Heart left ventricle (tissue), 16 donors: ENCODE measurements around the gene TMEM123. TPM values are rescaled to one million over a fixed set of nuclear protein-coding genes. Genes with fewer than 3 reads are reported as not detected.

Experiments
- ATAC-seq, 4 donors: fragments of 200-7000 bp; cut with Tn5 transposase; one replicate each; pipeline ENCODE4 v1.9.1; 2020 to 2022; ENCODE audit warnings: moderate library complexity in 4 of 4, mild to moderate bottlenecking in 3 of 4, moderate number of reproducible peaks in 1 of 4
- DNase-seq, 5 donors: peaks; one replicate each; pipeline ENCODE4 v3.0.0-alpha.2; 2020
- H3K27ac ChIP-seq, 12 donors: fragments of 200-600 bp; sonication (generic) in 4 of 12; one replicate each; pipeline versions ENCODE4 v1.5.0 to v1.8.0; 2016 to 2022; ENCODE audit warnings: mild to moderate bottlenecking in 2 of 12
- H3K27me3 ChIP-seq, 9 donors: fragments of 200-600 bp; sonication (generic) in 2 of 9; one replicate each; pipeline versions ENCODE4 v1.5.1 to v1.8.0; 2016 to 2022; ENCODE audit warnings: mild to moderate bottlenecking in 3 of 9
- H3K36me3 ChIP-seq, 9 donors: fragments of 200-600 bp; sonication (generic) in 2 of 9; one replicate each; pipeline versions ENCODE4 v1.5.0 to v1.8.0; 2018 to 2022; ENCODE audit warnings: mild to moderate bottlenecking in 2 of 9
- H3K4me1 ChIP-seq, 12 donors: fragments of 200-600 bp; sonication (generic) in 4 of 12; one replicate each; pipeline versions ENCODE4 v1.5.0 to v1.8.0; 2016 to 2022; ENCODE audit warnings: mild to moderate bottlenecking in 3 of 12
- H3K4me3 ChIP-seq, 12 donors: fragments of 200-600 bp; sonication (generic) in 4 of 12; one replicate each; pipeline versions ENCODE4 v1.5.0 to v1.8.0; 2017 to 2022; ENCODE audit warnings: mild to moderate bottlenecking in 9 of 12, moderate library complexity in 4 of 12
- H3K9me3 ChIP-seq, 12 donors: fragments of 200-600 bp; sonication (generic) in 4 of 12; one replicate each; pipeline versions ENCODE4 v1.5.0 to v1.8.0; 2016 to 2022; ENCODE audit warnings: mild to moderate bottlenecking in 1 of 12
- POLR2A ChIP-seq, 2 donors: fragments of 450-650 bp; IDR thresholded peaks; one replicate each; pipeline ENCODE4 v1.6.1; 2017; ENCODE audit warnings: antibody characterized with exemption in 2 of 2, mild to moderate bottlenecking in 2 of 2, moderate library complexity in 2 of 2
- WGBS, 4 donors: extraction: QIAGEN DNeasy Blood & Tissue Kit in 2 of 4; methylation state at CpG; one replicate each; pipeline versions ENCODE4 v1.1.5 to v1.1.7; 2013 to 2018; 5-methylcytosine and 5-hydroxymethylcytosine counted together
- intact Hi-C, 10 donors: fragments of 100-400 bp; cut with DNase I; formaldehyde crosslinking; loops; one replicate each; pipeline versions ENCODE4 v1.11.1 to v1.14.2; 2022
- polyA plus RNA-seq, 2 donors: library from polyadenylated mRNA; stranded (reverse); fragments of 200-250 nt; gene quantifications; one replicate each; pipeline ENCODE4 v1.2.3, GENCODE V29; 2013
- total RNA-seq, 9 donors: library from RNA; depleted of rRNA in 2 of 9; stranded (reverse); fragments of >200 nt in 2 of 9; fragmentation: NEBNext Ultra II Directional in 3 of 9; extraction: Animal tissue kit (Norgen Biotek cat#: 25700) in 3 of 9; gene quantifications; one replicate each; pipeline versions ENCODE4 v1.1.0 to v1.2.4, GENCODE V29; 2016 to 2023
- TF ChIP-seq, protein P1 (sequence below), 12 donors: fragments of 200-600 bp; sonication (generic) in 4 of 12; IDR thresholded peaks; one replicate each; pipeline versions ENCODE4 v1.5.0 to v1.8.0; 2018 to 2022; ENCODE audit warnings: antibody characterized with exemption in 12 of 12, mild to moderate bottlenecking in 5 of 12
- donor health status: ischemic (EF 13 %, LVEDD 7.1; RV severe dilation, severe dysfunction).
- donor health status: healthy with polysubstance abuse.
- donor health status: DM: no; HTN: yes; CAD: no.
- donor health status: DM: no; HTN: no; CAD: no.
- donor health status: ischemic (EF 25% LVEDD 6.9; RV normal size, moderate dysfunction).
- donor health status: ischemic (EF 25% LVEDD 5.7; RV mildly dilated, moderate dysfunction).
- donor health status: healthy.
- donor health status: DM: yes; HTN: yes; CAD: no.
- donor health status: ischemic (EF 35%, LVEDD 5.7; RV mildly dilated, moderate dysfunction).
- donor health status: nonischemic (EF 11% LVEDD 7.7; RV severe dilation, severe dysfunction).
- donor health status: DM: yes; HTN: yes; CAD: no.
- donor health status: PGD.
- donor health status: ischemic (EF 29% LVEDD 5.4; RV normal size, mild dysfunction).
- donor health status: nonischemic (EF 23%, LVEDD 6.1; RV moderate dilation, normal function).

TMEM123 gene
- total and polyA plus RNA-seq, 11 donors = 25.0 to 116 (median 75.6) TPM

GRCh38 chr11:102393272-102393730, 59.3 kb downstream of the TMEM123 start:
- Histone ChIP-seq H3K4me3 (no peak overlapping the region), H3K4me1 (peaks cover 0 to 11% (median 1%) of the 10 kb centered on the region in 12 donors), H3K9me3 (peaks cover 0 to 5% (median 0%) of the 10 kb centered on the region in 12 donors), H3K27ac (no peak overlapping the region), H3K27me3 (no peaks in the 10 kb centered on the region), H3K36me3 (peaks cover 0 to 89% (median 67%) of the 10 kb centered on the region in 9 donors)
- TF ChIP-seq, protein P1, sequence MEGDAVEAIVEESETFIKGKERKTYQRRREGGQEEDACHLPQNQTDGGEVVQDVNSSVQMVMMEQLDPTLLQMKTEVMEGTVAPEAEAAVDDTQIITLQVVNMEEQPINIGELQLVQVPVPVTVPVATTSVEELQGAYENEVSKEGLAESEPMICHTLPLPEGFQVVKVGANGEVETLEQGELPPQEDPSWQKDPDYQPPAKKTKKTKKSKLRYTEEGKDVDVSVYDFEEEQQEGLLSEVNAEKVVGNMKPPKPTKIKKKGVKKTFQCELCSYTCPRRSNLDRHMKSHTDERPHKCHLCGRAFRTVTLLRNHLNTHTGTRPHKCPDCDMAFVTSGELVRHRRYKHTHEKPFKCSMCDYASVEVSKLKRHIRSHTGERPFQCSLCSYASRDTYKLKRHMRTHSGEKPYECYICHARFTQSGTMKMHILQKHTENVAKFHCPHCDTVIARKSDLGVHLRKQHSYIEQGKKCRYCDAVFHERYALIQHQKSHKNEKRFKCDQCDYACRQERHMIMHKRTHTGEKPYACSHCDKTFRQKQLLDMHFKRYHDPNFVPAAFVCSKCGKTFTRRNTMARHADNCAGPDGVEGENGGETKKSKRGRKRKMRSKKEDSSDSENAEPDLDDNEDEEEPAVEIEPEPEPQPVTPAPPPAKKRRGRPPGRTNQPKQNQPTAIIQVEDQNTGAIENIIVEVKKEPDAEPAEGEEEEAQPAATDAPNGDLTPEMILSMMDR (IDR thresholded peaks at IDR 0.05) = no peak
- no peak for TF ChIP-seq POLR2A (IDR thresholded peaks at IDR 0.05)
- intact Hi-C loops = loop anchor here in 7 of 10 donors (2.0 to 10.0 kb wide), 5 partner anchors 59 to 104 kb away; partner anchors contain the start of gene TMEM123 (in 2 of the 7)
- DNase-seq (no peak), ATAC-seq (peak in 1 of 4 donors; percentile 18)
- WGBS, 4 donors = 94 to 99% (median 97%) methylated on average over 2 of the region's 2 CpGs

- H3K9me3 ChIP-seq = peaks cover 0 to 5% (median 0%) of the 10 kb centered on the region in 12 donors
- H3K4me1 ChIP-seq = peaks cover 0 to 2% (median 0%) of the 10 kb centered on the region in 12 donors
- no peak overlapping the region for H3K4me3 ChIP-seq
- DNase-seq (no peak), ATAC-seq (peak in 2 of 4 donors; percentile 12 to 15)
- intact Hi-C loops = loop anchor here (2.0 to 10.0 kb wide), 5 partner anchors 61 to 106 kb away; partner anchors contain the start of gene TMEM123 (in 2 of the 10)
- no peak for TF ChIP-seq POLR2A (IDR thresholded peaks at IDR 0.05)
- TF ChIP-seq, protein P1 (IDR thresholded peaks at IDR 0.05) = no peak
- H3K36me3 ChIP-seq = peaks cover 0 to 88% (median 66%) of the 10 kb centered on the region in 9 donors
- H3K27me3 ChIP-seq = no peaks in the 10 kb centered on the region
- H3K27ac ChIP-seq = no peak overlapping the region
- 92 to 97% (median 96%) methylated on average over 3 to 4 of the region's 4 CpGs for WGBS, 4 donors
Measured at GRCh38 chr11:102391549-102392237, 60.9 kb downstream of the TMEM123 start.

- peaks cover 0 to 88% (median 70%) of the 10 kb centered on the region in 9 donors for H3K36me3 ChIP-seq
- no peak for TF ChIP-seq POLR2A (IDR thresholded peaks at IDR 0.05)
- TF ChIP-seq, protein P1 (IDR thresholded peaks at IDR 0.05) = peak; percentile 70 to 87 (median 82)
- H3K4me3 ChIP-seq = no peak overlapping the region
- H3K9me3 ChIP-seq = peaks cover 0 to 5% (median 0%) of the 10 kb centered on the region in 12 donors
- DNase-seq (peak; percentile 47 to 72 (median 64)), ATAC-seq (peak; percentile 52 to 93 (median 86))
- intact Hi-C loops = loop anchor here in 9 of 10 donors (2.0 to 10.0 kb wide), 5 partner anchors 61 to 106 kb away; partner anchors contain the start of gene TMEM123 (in 2 of the 9)
- WGBS, 4 donors = 62 to 75% (median 70%) methylated on average over 11 to 12 of the region's 12 CpGs
- H3K27ac ChIP-seq = no peak overlapping the region
- no peaks in the 10 kb centered on the region for H3K27me3 ChIP-seq
- H3K4me1 ChIP-seq = peaks cover 0 to 2% (median 0%) of the 10 kb centered on the region in 12 donors
Measured at GRCh38 chr11:102390667-102391465, 61.7 kb downstream of the TMEM123 start.
